NCI-H748 treated with DMSO at 0.1 percent for 48 hours (cell line): ENCODE results near the gene FGF9.

Experiments used
- DNase-seq: peaks from one replicate; lab custom pipeline; 2025; lab: John Stamatoyannopoulos, UW

FGF9 gene

GRCh38 chr13:21674490-21675009 is 3.7 kb downstream of the FGF9 start:
- peak; percentile 84 for DNase-seq

- peak; percentile 89 for DNase-seq
These were observed 4.5 kb downstream of the FGF9 start for GRCh38 chr13:21675095-21675991.

GRCh38 chr13:21676611-21677021 is 5.7 kb downstream of the FGF9 start:
- DNase-seq, result peak; percentile 55

GRCh38 chr13:21677075-21677623 is 6.3 kb downstream of the FGF9 start:
- DNase-seq, result no peak

GRCh38 chr13:21683034-21683733 is 12.3 kb downstream of the FGF9 start:
- no peak for DNase-seq

- no peak for DNase-seq
These were observed 13.7 kb downstream of the FGF9 start for GRCh38 chr13:21684576-21684975.

GRCh38 chr13:21685485-21686064 is 14.7 kb downstream of the FGF9 start:
- DNase-seq, result no peak

GRCh38 chr13:21686751-21687391 is 16.0 kb downstream of the FGF9 start:
- DNase-seq, result no peak

GRCh38 chr13:21688056-21688455 is 17.2 kb downstream of the FGF9 start:
- no peak for DNase-seq

GRCh38 chr13:21689097-21689496 is 18.2 kb downstream of the FGF9 start:
- no peak for DNase-seq

- no peak for DNase-seq
These were observed 20.1 kb downstream of the FGF9 start for GRCh38 chr13:21690955-21691354.

GRCh38 chr13:21691500-21691899 is 20.6 kb downstream of the FGF9 start:
- no peak for DNase-seq

GRCh38 chr13:21691928-21692327 is 21.1 kb downstream of the FGF9 start:
- DNase-seq, result no peak

GRCh38 chr13:21694831-21695230 is 24.0 kb downstream of the FGF9 start:
- no peak for DNase-seq

- no peak for DNase-seq
These were observed 24.7 kb downstream of the FGF9 start for GRCh38 chr13:21695546-21695945.

GRCh38 chr13:21696865-21697448 is 26.1 kb downstream of the FGF9 start:
- DNase-seq, result peak; percentile 66

GRCh38 chr13:21698817-21699679 is 28.2 kb downstream of the FGF9 start:
- DNase-seq, result no peak

- no peak for DNase-seq
These were observed 30.6 kb downstream of the FGF9 start for GRCh38 chr13:21701460-21701859.

- DNase-seq, result peak; percentile 71
These were observed 33.0 kb downstream of the FGF9 start for GRCh38 chr13:21703846-21704245.

GRCh38 chr13:21707586-21707985 is 36.7 kb downstream of the FGF9 start:
- no peak for DNase-seq
